BE2C (cell line): Measurements from ENCODE around the gene CREB3.

Source experiments
- DNase-seq: peaks from one replicate; pipeline ENCODE4 v3.0.0-alpha.2; 2020
- H3K27me3 ChIP-seq: fragments of 250-450 bp; sonication (Bioruptor Pico); 2 replicates; pipeline ENCODE4 v1.5.1; 2020; ENCODE audit warnings: mild to moderate bottlenecking
- H3K36me3 ChIP-seq: fragments of 250-450 bp; sonication (Bioruptor Pico); 2 replicates; pipeline ENCODE4 v1.5.1; 2020; ENCODE audit warnings: mild to moderate bottlenecking
- H3K4me1 ChIP-seq: fragments of 250-450 bp; sonication (Bioruptor Pico); 2 replicates; pipeline ENCODE4 v1.5.1; 2020
- H3K4me3 ChIP-seq: 2 replicates; pipeline ENCODE4 v1.5.1; 2011; ENCODE audit warnings: low read depth, low read length
- H3K9me3 ChIP-seq: fragments of 250-450 bp; sonication (Bioruptor Pico); 2 replicates; pipeline ENCODE4 v1.5.1; 2020
- TF ChIP-seq, protein P1 (sequence below): IDR thresholded peaks from 2 replicates; pipeline ENCODE4 v1.5.1; 2012; ENCODE audit warnings: mild to moderate bottlenecking, low read depth, low read length

The CREB3 gene

DNA sequence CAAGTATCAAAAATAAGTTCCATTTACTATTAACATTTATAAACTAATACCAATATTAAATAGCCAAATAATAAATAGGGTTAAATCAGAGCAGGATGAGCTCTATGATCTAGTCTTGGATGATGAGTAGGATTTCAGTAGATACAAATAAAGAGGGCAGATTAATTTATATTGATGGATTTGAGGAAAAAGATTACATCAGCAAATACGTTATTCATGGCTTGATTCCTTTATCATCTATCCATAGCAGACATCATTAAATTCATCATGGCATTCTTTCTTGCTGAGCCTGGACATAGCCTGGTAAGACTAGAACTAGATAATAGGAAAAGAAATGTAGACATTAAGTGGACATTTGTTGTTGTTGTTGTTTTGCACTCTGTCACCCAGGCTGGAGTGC lies 35.0 kb downstream of the CREB3 start:
- Histone ChIP-seq H3K9me3 (no peaks in the 10 kb centered on the region), H3K4me1 (peaks cover 26% of the 10 kb centered on the region), H3K36me3 (no peaks in the 10 kb centered on the region), H3K27me3 (no peaks in the 10 kb centered on the region), H3K4me3 (no peak overlapping the region)
- no peak for DNase-seq
- TF ChIP-seq, protein P1, sequence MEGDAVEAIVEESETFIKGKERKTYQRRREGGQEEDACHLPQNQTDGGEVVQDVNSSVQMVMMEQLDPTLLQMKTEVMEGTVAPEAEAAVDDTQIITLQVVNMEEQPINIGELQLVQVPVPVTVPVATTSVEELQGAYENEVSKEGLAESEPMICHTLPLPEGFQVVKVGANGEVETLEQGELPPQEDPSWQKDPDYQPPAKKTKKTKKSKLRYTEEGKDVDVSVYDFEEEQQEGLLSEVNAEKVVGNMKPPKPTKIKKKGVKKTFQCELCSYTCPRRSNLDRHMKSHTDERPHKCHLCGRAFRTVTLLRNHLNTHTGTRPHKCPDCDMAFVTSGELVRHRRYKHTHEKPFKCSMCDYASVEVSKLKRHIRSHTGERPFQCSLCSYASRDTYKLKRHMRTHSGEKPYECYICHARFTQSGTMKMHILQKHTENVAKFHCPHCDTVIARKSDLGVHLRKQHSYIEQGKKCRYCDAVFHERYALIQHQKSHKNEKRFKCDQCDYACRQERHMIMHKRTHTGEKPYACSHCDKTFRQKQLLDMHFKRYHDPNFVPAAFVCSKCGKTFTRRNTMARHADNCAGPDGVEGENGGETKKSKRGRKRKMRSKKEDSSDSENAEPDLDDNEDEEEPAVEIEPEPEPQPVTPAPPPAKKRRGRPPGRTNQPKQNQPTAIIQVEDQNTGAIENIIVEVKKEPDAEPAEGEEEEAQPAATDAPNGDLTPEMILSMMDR: no peak

DNA sequence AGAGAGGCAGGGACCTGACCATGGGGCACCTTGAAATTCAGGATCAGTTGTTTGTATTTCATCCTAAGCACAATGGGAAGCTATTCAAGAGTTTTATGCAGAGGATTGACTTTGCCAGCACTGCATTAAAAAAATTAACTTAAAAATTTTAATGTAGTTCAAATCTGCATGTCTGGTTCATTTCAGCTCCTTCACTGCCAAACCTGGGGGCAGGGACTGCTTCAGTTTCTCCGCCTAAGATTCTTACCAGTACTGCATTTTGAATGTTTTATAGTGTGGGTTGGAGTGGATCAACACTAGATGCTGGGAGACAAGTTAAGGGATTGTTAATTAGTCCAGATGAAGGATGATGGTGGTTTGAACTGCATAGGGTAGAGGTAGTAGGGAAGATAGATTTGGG lies 37.3 kb downstream of the CREB3 start:
- H3K27me3 ChIP-seq: no peaks in the 10 kb centered on the region
- H3K36me3 ChIP-seq: no peaks in the 10 kb centered on the region
- peaks cover 26% of the 10 kb centered on the region for H3K4me1 ChIP-seq
- TF ChIP-seq, protein P1: no peak
- no peak overlapping the region for H3K4me3 ChIP-seq
- no peak for DNase-seq
- H3K9me3 ChIP-seq: no peaks in the 10 kb centered on the region

DNA sequence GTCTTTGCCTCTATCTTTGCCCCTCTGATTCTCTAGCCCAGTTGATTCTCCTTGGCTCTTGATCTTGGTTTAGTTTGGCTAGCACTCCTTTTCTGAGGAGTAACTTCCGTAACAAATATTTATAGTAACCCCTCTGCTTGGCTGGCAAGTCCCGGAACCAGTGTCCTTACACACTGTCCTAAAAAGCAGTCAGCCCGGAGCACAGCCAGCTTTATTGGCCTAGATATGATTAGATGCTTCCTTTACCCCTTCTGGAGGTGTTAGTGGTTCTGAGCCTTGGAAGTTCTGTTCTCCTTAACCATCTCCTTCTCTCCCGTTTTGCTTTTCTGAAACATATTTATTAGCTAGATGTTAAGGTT lies 38.6 kb downstream of the CREB3 start:
- TF ChIP-seq, protein P1: no peak

DNA sequence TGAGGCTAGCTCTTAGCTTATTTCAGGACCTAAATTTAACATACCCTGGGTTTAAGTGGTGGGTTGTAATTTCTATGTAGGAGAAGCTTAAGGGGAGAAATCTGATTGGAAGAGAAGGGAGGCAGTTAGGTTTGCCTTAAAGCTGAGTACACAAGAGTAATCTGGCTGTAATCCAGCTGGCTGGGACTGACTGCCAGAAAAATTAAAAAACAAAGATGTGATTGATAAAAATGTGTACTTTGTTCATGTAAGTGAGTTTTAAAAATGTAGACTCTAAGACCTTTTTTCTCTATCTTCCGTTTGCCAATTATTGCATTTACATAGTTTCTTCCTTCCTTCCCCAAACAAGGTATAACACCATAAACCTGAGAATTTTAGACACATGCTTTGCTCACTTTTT lies 39.1 kb downstream of the CREB3 start:
- H3K27me3 ChIP-seq: no peaks in the 10 kb centered on the region
- no peaks in the 10 kb centered on the region for H3K9me3 ChIP-seq
- no peaks in the 10 kb centered on the region for H3K36me3 ChIP-seq
- no peak for DNase-seq
- TF ChIP-seq, protein P1: no peak
- H3K4me3 ChIP-seq: no peak overlapping the region
- H3K4me1 ChIP-seq: peaks cover 25% of the 10 kb centered on the region

More for the DNA sequence above, 38.6 kb downstream of the CREB3 start:
- DNase-seq: no peak
- Histone ChIP-seq H3K4me1 (peaks cover 26% of the 10 kb centered on the region), H3K4me3 (no peak overlapping the region), H3K9me3 (no peaks in the 10 kb centered on the region), H3K27me3 (no peaks in the 10 kb centered on the region), H3K36me3 (no peaks in the 10 kb centered on the region)

DNA sequence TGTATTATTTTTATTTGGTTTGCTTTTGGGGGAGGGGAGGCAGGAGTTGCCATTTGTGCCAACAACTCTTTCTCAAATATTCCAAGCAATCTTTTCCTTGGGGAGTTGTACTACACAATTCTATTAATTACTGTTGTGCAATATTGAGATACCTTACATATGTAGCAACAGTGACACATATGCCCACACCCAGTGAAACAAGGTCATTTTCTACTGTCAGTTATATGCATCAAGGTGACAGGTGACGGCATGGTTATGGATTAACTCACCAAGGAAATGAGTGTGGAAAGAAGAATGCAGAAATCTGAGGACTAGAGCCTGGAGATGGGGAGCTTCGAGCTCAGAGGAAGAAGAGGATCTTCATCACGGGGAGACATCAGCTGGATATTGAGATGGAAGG lies 39.5 kb downstream of the CREB3 start:
- DNase-seq: no peak
- Histone ChIP-seq H3K4me3 (no peak overlapping the region), H3K4me1 (peaks cover 21% of the 10 kb centered on the region), H3K9me3 (no peaks in the 10 kb centered on the region), H3K27me3 (no peaks in the 10 kb centered on the region), H3K36me3 (no peaks in the 10 kb centered on the region)
- TF ChIP-seq, protein P1: no peak

DNA sequence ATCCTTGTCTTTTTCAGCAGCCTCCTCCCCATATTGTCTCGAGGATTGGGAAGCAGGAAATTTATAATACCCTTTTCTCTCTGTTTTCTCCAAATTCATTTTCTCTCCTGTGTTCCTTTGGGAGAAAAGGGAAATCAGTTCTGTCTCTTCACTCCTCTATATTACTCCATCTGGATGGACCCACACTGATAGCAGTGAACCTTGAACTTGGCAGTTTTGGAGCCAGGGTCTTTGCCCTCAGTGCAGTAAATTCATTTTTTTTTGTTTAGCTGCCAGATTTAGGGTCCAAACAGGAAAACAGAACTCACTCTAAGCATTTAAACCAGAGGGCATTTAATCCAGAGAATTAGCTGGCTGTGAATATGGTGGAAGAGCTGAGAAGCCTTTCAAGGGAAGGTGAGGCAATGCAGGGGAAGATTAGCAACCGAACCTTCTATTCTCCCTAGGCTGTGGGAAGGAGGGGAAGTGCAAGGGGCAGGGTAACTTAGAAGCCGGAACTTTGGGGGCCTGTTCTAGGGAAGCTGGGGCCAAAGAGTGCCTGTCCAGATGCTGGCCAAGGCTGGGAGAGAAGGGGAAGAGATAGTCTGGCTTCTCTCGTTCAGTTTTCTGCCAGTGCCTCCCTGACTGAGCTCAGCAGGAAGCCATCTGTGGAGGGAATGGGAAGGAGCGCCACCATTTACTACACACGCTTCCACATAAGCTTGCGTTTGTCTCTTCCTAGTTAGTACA lies 42.6 kb downstream of the CREB3 start:
- no peak for DNase-seq
- no peaks in the 10 kb centered on the region for H3K27me3 ChIP-seq
- no peaks in the 10 kb centered on the region for H3K36me3 ChIP-seq
- TF ChIP-seq, protein P1: no peak
- no peaks in the 10 kb centered on the region for H3K9me3 ChIP-seq
- peaks cover 13% of the 10 kb centered on the region for H3K4me1 ChIP-seq
- H3K4me3 ChIP-seq: no peak overlapping the region
